ENCODE data around the gene ZDHHC1. TPM values are rescaled to one million over a fixed set of nuclear protein-coding genes. Genes with fewer than 3 reads are reported as not detected.
A peak's percentile ranks its signal among the peaks of the same experiment; 100 is the strongest.

The ZDHHC1 gene
- total RNA-seq, 3 donors from 2014 or later: 17.4 to 20.3 (median 19.3) TPM

- TF ChIP-seq POLR2AphosphoS5 (IDR thresholded peaks at IDR 0.05) (no peak), CTCF (IDR thresholded peaks at IDR 0.05) (peak; percentile 21 to 73 (median 58))
- no peak for DNase-seq (ENCODE audit: low spot score in 2 of 2)
- no peaks in the 10 kb centered on the region for H3K27me3 ChIP-seq
- intact Hi-C loops (cut with DNase I; ENCODE audit: low total_unique reads): no loop called here
- H3K4me1 ChIP-seq: peaks cover 4 to 23% of the 10 kb centered on the region in 2 donors
- peak overlapping the region in 2 of 3 donors; percentile 22 to 44 for H3K4me3 ChIP-seq
- no peaks in the 10 kb centered on the region for H3K9me3 ChIP-seq
- peak overlapping the region in 1 of 2 donors; percentile 86 for H3K27ac ChIP-seq
- H3K36me3 ChIP-seq: no peaks in the 10 kb centered on the region
These were observed 17.0 kb downstream of the ZDHHC1 start for GRCh38 chr16:67399218-67399733.

GRCh38 chr16:67398546-67399217, 17.6 kb downstream of the ZDHHC1 start:
- peaks cover 0 to 23% of the 10 kb centered on the region in 2 donors for H3K4me1 ChIP-seq
- H3K4me3 ChIP-seq: no peak overlapping the region
- H3K27me3 ChIP-seq: no peaks in the 10 kb centered on the region
- H3K27ac ChIP-seq: peak overlapping the region; percentile 60 to 86
- no peaks in the 10 kb centered on the region for H3K9me3 ChIP-seq
- DNase-seq (ENCODE audit: low spot score in 2 of 2): no peak
- intact Hi-C loops (cut with DNase I; ENCODE audit: low total_unique reads): no loop called here
- TF ChIP-seq POLR2A (IDR thresholded peaks at IDR 0.05): no peak
- TF ChIP-seq CTCF (IDR thresholded peaks at IDR 0.05): no peak
- TF ChIP-seq POLR2AphosphoS5 (IDR thresholded peaks at IDR 0.05): no peak
- H3K36me3 ChIP-seq: no peaks in the 10 kb centered on the region

GRCh38 chr16:67397812-67398545, 18.3 kb downstream of the ZDHHC1 start:
- Histone ChIP-seq H3K36me3 (no peaks in the 10 kb centered on the region), H3K4me3 (no peak overlapping the region), H3K27ac (peak overlapping the region; percentile 60 to 86), H3K27me3 (no peaks in the 10 kb centered on the region), H3K9me3 (no peaks in the 10 kb centered on the region), H3K4me1 (peaks cover under 1 to 25% of the 10 kb centered on the region in 2 donors)
- intact Hi-C loops (cut with DNase I; ENCODE audit: low total_unique reads): no loop called here
- TF ChIP-seq POLR2AphosphoS5 (IDR thresholded peaks at IDR 0.05) (no peak), POLR2A (IDR thresholded peaks at IDR 0.05) (no peak), CTCF (IDR thresholded peaks at IDR 0.05) (no peak)
- DNase-seq (ENCODE audit: low spot score in 2 of 2): no peak

- DNase-seq (ENCODE audit: low spot score in 2 of 2): no peak
- no peak overlapping the region for H3K4me3 ChIP-seq
- H3K27me3 ChIP-seq: no peaks in the 10 kb centered on the region
- no peaks in the 10 kb centered on the region for H3K9me3 ChIP-seq
- no peaks in the 10 kb centered on the region for H3K36me3 ChIP-seq
- no peak for TF ChIP-seq POLR2AphosphoS5 (IDR thresholded peaks at IDR 0.05)
- TF ChIP-seq POLR2A (IDR thresholded peaks at IDR 0.05): no peak
- no peak for TF ChIP-seq CTCF (IDR thresholded peaks at IDR 0.05)
- peak overlapping the region; percentile 60 to 86 for H3K27ac ChIP-seq
- H3K4me1 ChIP-seq: peaks cover 6 to 25% of the 10 kb centered on the region in 2 donors
- intact Hi-C loops (cut with DNase I; ENCODE audit: low total_unique reads): no loop called here
These were observed 19.1 kb downstream of the ZDHHC1 start for GRCh38 chr16:67397036-67397801.
